OCI-LY1 (cell line): Measurements from ENCODE around the gene RFESD.
A peak's percentile ranks its signal among the peaks of the same experiment; 100 is the strongest.

Source experiments
- H2AFZ ChIP-seq: fragments of 200-600 bp; sonication (generic), shearing (Covaris generic); 2 replicates; pipeline ENCODE4 v1.6.0; 2014; ENCODE audit warnings: antibody characterized with exemption, mild to moderate bottlenecking, low read length
- H3F3A ChIP-seq: fragments of 200-600 bp; sonication (generic), shearing (Covaris generic); 2 replicates; pipeline ENCODE4 v1.6.0; 2014; ENCODE audit warnings: mild to moderate bottlenecking, antibody characterized with exemption, low read length, moderate library complexity; ENCODE audit not compliant: insufficient read depth
- H3K27ac ChIP-seq: fragments of 200-600 bp; sonication (generic); 2 replicates; pipeline ENCODE4 v1.5.1; 2014; ENCODE audit warnings: low read length, mixed run types, mild to moderate bottlenecking, low read depth; ENCODE audit not compliant: poor library complexity, severe bottlenecking
- H3K27me3 ChIP-seq: fragments of 200-600 bp; sonication (generic); 2 replicates; pipeline ENCODE4 v1.6.0; 2014; ENCODE audit warnings: antibody characterized with exemption, mild to moderate bottlenecking, low read length, moderate library complexity; ENCODE audit not compliant: insufficient read depth
- H3K36me3 ChIP-seq: fragments of 200-600 bp; sonication (generic); 2 replicates; pipeline ENCODE4 v1.6.1; 2014; ENCODE audit warnings: mild to moderate bottlenecking, antibody characterized with exemption, low read length, moderate library complexity, mixed read lengths; ENCODE audit not compliant: insufficient read depth
- H3K4me1 ChIP-seq: fragments of 200-600 bp; sonication (generic); 2 replicates; pipeline ENCODE4 v1.5.1; 2014; ENCODE audit warnings: mild to moderate bottlenecking, low read length, moderate library complexity; ENCODE audit not compliant: insufficient read depth, severe bottlenecking
- H3K4me2 ChIP-seq: fragments of 200-600 bp; sonication (generic), shearing (Covaris generic); 2 replicates; pipeline ENCODE4 v1.6.1; 2014; ENCODE audit warnings: low read length
- H3K4me3 ChIP-seq: fragments of 200-600 bp; sonication (generic); 2 replicates; pipeline ENCODE4 v1.5.1; 2014; ENCODE audit warnings: low read length, low read depth, mild to moderate bottlenecking, mixed read lengths; ENCODE audit not compliant: poor library complexity, severe bottlenecking
- H3K79me2 ChIP-seq: fragments of 200-600 bp; shearing (Covaris generic); 2 replicates; pipeline ENCODE4 v1.6.1; 2016; ENCODE audit warnings: mixed run types, low read length, mixed read lengths; ENCODE audit not compliant: insufficient read depth
- H3K9ac ChIP-seq: fragments of 200-600 bp; sonication (generic), shearing (Covaris generic); 2 replicates; pipeline ENCODE4 v1.6.1; 2014; ENCODE audit warnings: mild to moderate bottlenecking, low read length, mixed read lengths
- H3K9me2 ChIP-seq: fragments of 200-600 bp; sonication (generic), shearing (Covaris generic); 2 replicates; pipeline ENCODE4 v1.6.1; 2014; ENCODE audit warnings: low read depth, mild to moderate bottlenecking, low read length, mixed read lengths
- H3K9me3 ChIP-seq: fragments of 200-600 bp; shearing (Covaris generic); 2 replicates; pipeline ENCODE4 v1.6.1; 2014; ENCODE audit warnings: low read length, mixed read lengths
- H4K20me1 ChIP-seq: fragments of 200-600 bp; sonication (generic), shearing (Covaris generic); 2 replicates; pipeline ENCODE4 v1.6.0; 2016; ENCODE audit warnings: mild to moderate bottlenecking, low read length; ENCODE audit not compliant: insufficient read depth
- CTCF ChIP-seq: fragments of 200-600 bp; sonication (generic), shearing (Covaris generic); IDR thresholded peaks from 2 replicates; pipeline ENCODE4 v1.5.1; 2017; ENCODE audit warnings: mild to moderate bottlenecking, antibody characterized with exemption, low read length, moderate library complexity, mixed read lengths
- EZH2 ChIP-seq: fragments of 200-600 bp; sonication (generic), shearing (Covaris generic); IDR thresholded peaks from 2 replicates; pipeline ENCODE4 v1.8.0; 2017; ENCODE audit warnings: borderline replicate concordance, mixed run types, mild to moderate bottlenecking, antibody characterized with exemption, low read length, moderate library complexity, mixed read lengths

RFESD gene

GRCh38 chr5:95617057-95617456 lies 29.5 kb upstream of the RFESD start:
- H3K4me2 ChIP-seq = no peak overlapping the region

DNA sequence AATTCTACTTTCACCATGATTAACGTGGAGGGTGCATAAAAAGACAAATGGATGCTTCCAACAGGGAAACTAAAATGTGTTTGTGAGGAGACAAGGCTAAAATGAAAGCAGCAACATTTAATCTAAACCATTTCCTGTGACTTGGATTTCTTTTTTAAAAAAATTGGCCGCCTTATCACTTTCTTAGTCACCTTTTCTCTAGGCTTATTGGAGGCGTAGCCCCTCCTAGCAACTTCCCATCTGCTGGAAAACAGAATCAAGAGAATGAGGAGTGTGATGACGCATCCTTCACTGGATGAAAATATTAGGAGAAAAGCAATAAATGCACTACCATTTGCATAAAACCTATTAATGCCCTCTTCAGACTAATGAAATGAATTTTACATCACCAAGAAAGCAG lies 27.5 kb upstream of the RFESD start:
- Histone ChIP-seq H2AFZ (no peak overlapping the region), H3K9me3 (no peaks in the 10 kb centered on the region), H3F3A (peaks cover 4% of the 10 kb centered on the region; the same call in 1 of the 2 replicates), H3K4me2 (0 out of 2 replicates have a peak overlapping the region, but pooled peaks have one; percentile 90), H3K27me3 (0 out of 2 replicates have a peak, but pooled peaks cover 2% of the 10 kb centered on the region), H3K4me1 (peaks cover 20% of the 10 kb centered on the region), H3K27ac (no peak overlapping the region), H3K36me3 (no peaks in the 10 kb centered on the region), H4K20me1 (no peaks in the 10 kb centered on the region), H3K9me2 (no peaks in the 10 kb centered on the region), H3K79me2 (no peaks in the 10 kb centered on the region), H3K4me3 (no peak overlapping the region), H3K9ac (no peak overlapping the region)
- TF ChIP-seq EZH2 (no peak), CTCF (no peak)

More at GRCh38 chr5:95617057-95617456, 29.5 kb upstream of the RFESD start:
- no peaks in the 10 kb centered on the region for H3K79me2 ChIP-seq
- 0 out of 2 replicates have a peak, but pooled peaks cover 2% of the 10 kb centered on the region for H3K9me3 ChIP-seq
- H3K4me1 ChIP-seq = peaks cover 19% of the 10 kb centered on the region
- H4K20me1 ChIP-seq = no peaks in the 10 kb centered on the region
- peaks cover 4% of the 10 kb centered on the region; the same call in 1 of the 2 replicates for H3F3A ChIP-seq
- H3K4me3 ChIP-seq = no peak overlapping the region
- no peak overlapping the region for H3K27ac ChIP-seq
- no peak overlapping the region for H2AFZ ChIP-seq
- H3K36me3 ChIP-seq = no peaks in the 10 kb centered on the region
- 0 out of 2 replicates have a peak, but pooled peaks cover 2% of the 10 kb centered on the region for H3K27me3 ChIP-seq
- no peak overlapping the region for H3K9ac ChIP-seq
- no peaks in the 10 kb centered on the region for H3K9me2 ChIP-seq
- TF ChIP-seq EZH2 (no peak), CTCF (no peak)

DNA sequence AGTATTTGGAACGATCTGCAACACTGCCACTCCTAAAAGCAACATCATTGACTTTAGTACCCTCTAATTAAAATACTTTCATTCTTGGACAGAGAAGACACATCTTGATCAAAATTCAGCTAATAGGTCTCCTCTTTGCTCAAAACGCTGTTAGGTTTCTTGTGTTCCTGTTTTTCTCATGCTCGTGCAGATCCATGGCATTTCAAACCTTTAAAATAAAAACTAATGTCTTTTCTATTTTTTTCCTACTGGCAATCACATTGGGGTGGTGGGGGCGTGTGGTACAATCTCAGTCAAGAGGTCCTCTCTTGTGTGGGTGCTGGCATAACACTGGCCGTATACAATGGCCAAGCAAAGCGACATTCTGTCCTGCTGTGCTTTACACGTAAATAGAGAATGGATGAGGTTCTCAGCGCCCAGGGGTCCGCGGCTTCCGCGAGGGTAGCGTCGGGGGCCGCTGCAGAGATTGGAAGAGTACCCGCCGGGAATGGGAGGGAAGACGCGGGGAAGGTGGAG lies 27.0 kb upstream of the RFESD start:
- Histone ChIP-seq H4K20me1 (no peaks in the 10 kb centered on the region), H2AFZ (no peak overlapping the region), H3K9me2 (no peaks in the 10 kb centered on the region), H3K27ac (no peak overlapping the region), H3K4me2 (peak overlapping the region; percentile 90), H3K79me2 (no peaks in the 10 kb centered on the region), H3K4me3 (peak overlapping the region; percentile 64), H3K9ac (no peak overlapping the region; the same call in 1 of the 2 replicates), H3F3A (peaks cover 4% of the 10 kb centered on the region; the same call in 1 of the 2 replicates), H3K36me3 (no peaks in the 10 kb centered on the region), H3K9me3 (no peaks in the 10 kb centered on the region), H3K27me3 (0 out of 2 replicates have a peak, but pooled peaks cover 2% of the 10 kb centered on the region), H3K4me1 (peaks cover 20% of the 10 kb centered on the region)
- no peak for TF ChIP-seq EZH2
- TF ChIP-seq CTCF = no peak
